ENCODE results near the gene NSMCE4A.

DNA sequence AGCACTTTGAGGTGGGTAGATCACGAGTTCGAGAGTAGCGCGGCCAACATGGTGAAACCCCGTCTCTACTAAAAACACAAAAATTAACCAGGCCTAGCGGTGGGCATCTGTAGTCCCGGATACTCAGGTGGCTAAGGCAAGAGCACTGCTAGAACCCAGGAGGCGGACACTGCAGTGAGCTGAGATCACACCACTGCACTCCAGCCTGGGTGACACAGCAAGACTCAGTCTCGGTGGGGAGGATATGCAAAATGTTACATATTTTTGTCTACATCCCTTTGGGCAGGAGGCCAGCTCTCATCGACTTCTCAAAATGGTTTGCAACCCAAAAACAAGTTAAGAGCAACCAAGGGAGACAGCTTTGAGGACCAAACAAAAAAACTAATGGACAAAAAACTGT lies 55.4 kb downstream of the NSMCE4A start:
- TF ChIP-seq, protein P1, sequence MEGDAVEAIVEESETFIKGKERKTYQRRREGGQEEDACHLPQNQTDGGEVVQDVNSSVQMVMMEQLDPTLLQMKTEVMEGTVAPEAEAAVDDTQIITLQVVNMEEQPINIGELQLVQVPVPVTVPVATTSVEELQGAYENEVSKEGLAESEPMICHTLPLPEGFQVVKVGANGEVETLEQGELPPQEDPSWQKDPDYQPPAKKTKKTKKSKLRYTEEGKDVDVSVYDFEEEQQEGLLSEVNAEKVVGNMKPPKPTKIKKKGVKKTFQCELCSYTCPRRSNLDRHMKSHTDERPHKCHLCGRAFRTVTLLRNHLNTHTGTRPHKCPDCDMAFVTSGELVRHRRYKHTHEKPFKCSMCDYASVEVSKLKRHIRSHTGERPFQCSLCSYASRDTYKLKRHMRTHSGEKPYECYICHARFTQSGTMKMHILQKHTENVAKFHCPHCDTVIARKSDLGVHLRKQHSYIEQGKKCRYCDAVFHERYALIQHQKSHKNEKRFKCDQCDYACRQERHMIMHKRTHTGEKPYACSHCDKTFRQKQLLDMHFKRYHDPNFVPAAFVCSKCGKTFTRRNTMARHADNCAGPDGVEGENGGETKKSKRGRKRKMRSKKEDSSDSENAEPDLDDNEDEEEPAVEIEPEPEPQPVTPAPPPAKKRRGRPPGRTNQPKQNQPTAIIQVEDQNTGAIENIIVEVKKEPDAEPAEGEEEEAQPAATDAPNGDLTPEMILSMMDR (IDR thresholded peaks at IDR 0.05) = no peak
- TF ChIP-seq ZFX (IDR thresholded peaks at IDR 0.05; ENCODE audit: borderline replicate concordance) = no peak
